ENCODE results near the gene PUM2.

DNA sequence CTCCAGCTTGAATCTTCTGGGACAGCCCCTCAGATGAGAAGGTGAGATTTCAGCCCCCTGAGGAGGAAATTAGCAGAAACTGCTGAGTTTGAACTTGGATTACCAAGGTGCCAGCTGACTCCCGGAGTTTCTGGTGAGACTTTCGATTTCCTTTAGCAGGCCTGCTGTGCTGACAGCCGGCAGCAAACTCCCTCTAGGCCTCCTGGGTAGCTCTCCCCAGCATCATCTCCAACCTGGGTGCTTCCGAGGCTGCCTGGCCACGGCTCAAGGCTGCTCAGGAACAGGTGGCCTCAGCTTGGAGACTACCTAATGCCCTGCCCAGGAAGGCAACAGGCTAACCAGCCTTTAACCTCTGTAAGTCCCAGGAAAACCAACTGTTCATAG is 142.2 kb downstream of the PUM2 start:
- TF ChIP-seq FOXJ3 (CRISPR knock-in tag; IDR thresholded peaks at IDR 0.05; ENCODE audit: borderline replicate concordance) (no peak), ZNF121 (CRISPR knock-in tag; IDR thresholded peaks at IDR 0.05) (no peak), ZMAT4 (CRISPR knock-in tag; IDR thresholded peaks at IDR 0.05) (no peak)
